CD4-positive, alpha-beta memory T cell (primary cell): ENCODE data around the gene PCBP3. TPM values are rescaled to one million over a fixed set of nuclear protein-coding genes. Genes with fewer than 3 reads are reported as not detected.
"Not testable (repeated sequence)": the region's sequence is repeated elsewhere in the genome, so short reads cannot be mapped to it uniquely, and the experiment has no call there.

Experiments used
- CTCF ChIA-PET: fragments of 350-600 bp; sonication (Branson Sonifier 250); formaldehyde crosslinking; loops from one replicate; lab custom pipeline; 2021; ENCODE audit warnings: inconsistent platforms; ENCODE audit not compliant: partially characterized antibody; lab: Charles Lee
- POLR2A ChIA-PET: fragments of 350-600 bp; sonication (Branson Sonifier 250); formaldehyde crosslinking; loops from one replicate; lab custom pipeline; 2021; ENCODE audit not compliant: partially characterized antibody; lab: Charles Lee
- DNase-seq, 5 donors: peaks; one replicate each; pipeline versions ENCODE4 v3.0.0 to v3.0.0-alpha.2; 2020 to 2022; ENCODE audit warnings: mixed read lengths in 1 of 5
- H3K27ac ChIP-seq: one replicate; pipeline ENCODE4 v1.7.0; 2013; ENCODE audit warnings: low read depth, low read length
- H3K27me3 ChIP-seq: 2 replicates; pipeline ENCODE4 v1.7.0; 2013; ENCODE audit warnings: mild to moderate bottlenecking, low read length, moderate library complexity; ENCODE audit not compliant: insufficient read depth
- H3K36me3 ChIP-seq: 2 replicates; pipeline ENCODE4 v1.7.0; 2013; ENCODE audit warnings: mild to moderate bottlenecking, low read length, moderate library complexity; ENCODE audit not compliant: insufficient read depth
- H3K4me1 ChIP-seq: 2 replicates; pipeline ENCODE4 v1.7.0; 2013; ENCODE audit warnings: mild to moderate bottlenecking, low read length, moderate library complexity; ENCODE audit not compliant: insufficient read depth
- H3K4me3 ChIP-seq, 2 donors: one replicate each; pipeline ENCODE4 v1.7.0; 2013; ENCODE audit warnings: low read length in 2 of 2, mild to moderate bottlenecking in 1 of 2
- H3K9me3 ChIP-seq, 2 donors: one replicate each; pipeline ENCODE4 v1.7.0; 2013; ENCODE audit warnings: low read length in 2 of 2, control low read depth in 1 of 2; ENCODE audit not compliant: control insufficient read depth in 1 of 2
- H3K27ac Mint-ChIP-seq, 7 donors: one replicate each; pipeline ENCODE4 v1.8.0; 2020 to 2021; ENCODE audit warnings: mixed read lengths in 7 of 7, mild to moderate bottlenecking in 6 of 7, inconsistent platforms in 3 of 7, moderate library complexity in 3 of 7
- H3K27me3 Mint-ChIP-seq, 2 donors: one replicate each; pipeline ENCODE4 v1.8.0; 2020 to 2021; ENCODE audit warnings: mixed read lengths in 2 of 2
- H3K36me3 Mint-ChIP-seq, 2 donors: one replicate each; pipeline ENCODE4 v1.8.0; 2020 to 2021; ENCODE audit warnings: mixed read lengths in 2 of 2, inconsistent platforms in 1 of 2, mild to moderate bottlenecking in 1 of 2
- H3K4me1 Mint-ChIP-seq, 4 donors: one replicate each; pipeline ENCODE4 v1.8.0; 2020 to 2021; ENCODE audit warnings: mixed read lengths in 4 of 4, mild to moderate bottlenecking in 1 of 4
- H3K4me3 Mint-ChIP-seq, 8 donors: one replicate each; pipeline ENCODE4 v1.8.0; 2020 to 2021; ENCODE audit warnings: mixed read lengths in 8 of 8, mild to moderate bottlenecking in 7 of 8, moderate library complexity in 6 of 8, inconsistent platforms in 3 of 8
- H3K9me3 Mint-ChIP-seq, 8 donors: one replicate each; pipeline ENCODE4 v1.8.0; 2020 to 2021; ENCODE audit warnings: mixed read lengths in 8 of 8, mild to moderate bottlenecking in 5 of 8, inconsistent platforms in 3 of 8, moderate library complexity in 1 of 8
- intact Hi-C: fragments of 100-400 bp; cut with micrococcal nuclease; formaldehyde crosslinking; loops from one replicate; pipeline ENCODE4 v1.15.1; 2023
- polyA plus RNA-seq, 2 donors: library from polyadenylated mRNA; unstranded; fragments of 300-500 nt; fragmentation: Illumina TruSeq; gene quantifications; one replicate each; pipeline ENCODE4 v1.2.3, GENCODE V29; 2021
- total RNA-seq, 2 experiments: library from RNA; stranded (reverse); gene quantifications; one replicate each; pipeline ENCODE4 v1.2.3, GENCODE V29; 2021

PCBP3 gene
- total and polyA plus RNA-seq, 4 experiments from 2014 or later, result 0.36 to 1.6 (median 1.0) TPM

DNA sequence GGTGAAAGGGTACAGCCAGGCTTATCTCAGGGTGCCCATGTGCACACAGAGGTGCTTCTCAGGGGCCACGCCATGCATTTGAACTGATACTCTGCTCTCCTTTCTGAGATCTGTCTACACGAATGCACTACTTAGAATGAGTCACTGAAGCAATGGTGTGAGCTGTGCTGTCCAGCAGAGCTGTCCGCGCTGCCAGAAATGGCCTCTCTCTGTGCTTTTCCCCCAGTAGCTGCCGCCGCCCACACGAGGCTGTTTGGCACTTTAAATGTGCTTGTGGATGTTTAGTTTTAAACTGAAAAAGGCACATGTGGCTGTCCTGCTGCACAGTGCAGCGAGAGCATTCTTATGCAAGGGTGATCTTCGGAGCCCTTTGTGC is 250.9 kb downstream of the PCBP3 start:
- H3K27ac Mint-ChIP-seq, result peak overlapping the region in 3 of 7 donors; percentile 17 to 52 (median 32)
- H3K27me3 ChIP-seq, result no peaks in the 10 kb centered on the region
- H3K36me3 ChIP-seq, result no peaks in the 10 kb centered on the region
- H3K27me3 Mint-ChIP-seq, result no peaks in the 10 kb centered on the region
- peaks cover 0 to 3% (median 0%) of the 10 kb centered on the region in 8 donors for H3K9me3 Mint-ChIP-seq
- H3K4me1 ChIP-seq, result peaks cover 36% of the 10 kb centered on the region
- H3K27ac ChIP-seq, result no peak overlapping the region
- H3K36me3 Mint-ChIP-seq, result no peaks in the 10 kb centered on the region
- H3K4me1 Mint-ChIP-seq, result peaks cover 30 to 50% (median 40%) of the 10 kb centered on the region in 4 donors
- no peaks in the 10 kb centered on the region for H3K9me3 ChIP-seq
- POLR2A ChIA-PET, result no interaction called here
- H3K4me3 ChIP-seq, result no peak overlapping the region
- no peak for DNase-seq
- CTCF ChIA-PET, result interaction anchor here (0.8 kb wide), 1 partner anchor 28 kb away, joined by 3 read pairs; no protein-coding TSS in a partner anchor
- peak overlapping the region in 2 of 8 donors; percentile 26 to 43 for H3K4me3 Mint-ChIP-seq
- intact Hi-C loops, result no loop called here

GRCh38 chr21:45894906-45895777 is 251.6 kb downstream of the PCBP3 start:
- H3K36me3 Mint-ChIP-seq, result no peaks in the 10 kb centered on the region
- Histone ChIP-seq H3K4me1 (peaks cover 29% of the 10 kb centered on the region), H3K27me3 (no peaks in the 10 kb centered on the region), H3K9me3 (no peaks in the 10 kb centered on the region), H3K27ac (no peak overlapping the region), H3K4me3 (no peak overlapping the region), H3K36me3 (no peaks in the 10 kb centered on the region)
- CTCF ChIA-PET, result interaction anchor here (0.8 kb wide), 1 partner anchor 28 kb away, joined by 3 read pairs; no protein-coding TSS in a partner anchor
- no peak overlapping the region for H3K27ac Mint-ChIP-seq
- H3K9me3 Mint-ChIP-seq, result peaks cover 0 to 3% (median 0%) of the 10 kb centered on the region in 8 donors
- H3K4me1 Mint-ChIP-seq, result peaks cover 24 to 43% (median 34%) of the 10 kb centered on the region in 4 donors
- no peaks in the 10 kb centered on the region for H3K27me3 Mint-ChIP-seq
- no peak for DNase-seq
- intact Hi-C loops, result no loop called here
- no peak overlapping the region for H3K4me3 Mint-ChIP-seq
- POLR2A ChIA-PET, result no interaction called here

- Mint-ChIP-seq H3K4me1 (peaks cover 18 to 36% (median 27%) of the 10 kb centered on the region in 4 donors), H3K36me3 (no peaks in the 10 kb centered on the region), H3K27me3 (no peaks in the 10 kb centered on the region), H3K4me3 (no peak overlapping the region), H3K27ac (no peak overlapping the region), H3K9me3 (peaks cover 0 to under 1% (median 0%) of the 10 kb centered on the region in 8 donors)
- intact Hi-C loops, result no loop called here
- ChIA-PET POLR2A (no interaction called here), CTCF (no interaction called here)
- Histone ChIP-seq H3K27me3 (no peaks in the 10 kb centered on the region), H3K4me1 (peaks cover 23% of the 10 kb centered on the region), H3K27ac (no peak overlapping the region), H3K4me3 (no peak overlapping the region), H3K36me3 (no peaks in the 10 kb centered on the region), H3K9me3 (no peaks in the 10 kb centered on the region)
- no peak for DNase-seq
Measured at GRCh38 chr21:45895778-45896370, 252.3 kb downstream of the PCBP3 start.

GRCh38 chr21:45896431-45896830 is 252.9 kb downstream of the PCBP3 start:
- H3K4me1 Mint-ChIP-seq, result peaks cover 13 to 30% (median 22%) of the 10 kb centered on the region in 4 donors
- H3K27me3 Mint-ChIP-seq, CTCF ChIA-PET, intact Hi-C loops, H3K27me3 ChIP-seq, H3K4me3 ChIP-seq, H3K4me3 Mint-ChIP-seq, H3K36me3 Mint-ChIP-seq, H3K27ac Mint-ChIP-seq, POLR2A ChIA-PET, H3K36me3 ChIP-seq, H3K27ac ChIP-seq, DNase-seq, H3K9me3 ChIP-seq, H3K9me3 Mint-ChIP-seq: not testable (repeated sequence)
- peaks cover 17% of the 10 kb centered on the region for H3K4me1 ChIP-seq

GRCh38 chr21:45897191-45898027 is 253.9 kb downstream of the PCBP3 start:
- Mint-ChIP-seq H3K4me1 (peaks cover 4 to 20% (median 13%) of the 10 kb centered on the region in 4 donors), H3K27ac (peak overlapping the region in 1 of 7 donors; percentile 25), H3K4me3 (no peak overlapping the region), H3K9me3 (no peaks in the 10 kb centered on the region), H3K36me3 (no peaks in the 10 kb centered on the region), H3K27me3 (no peaks in the 10 kb centered on the region)
- no peak overlapping the region for H3K4me3 ChIP-seq
- H3K27me3 ChIP-seq, result no peaks in the 10 kb centered on the region
- no peak overlapping the region for H3K27ac ChIP-seq
- ChIA-PET POLR2A (no interaction called here), CTCF (no interaction called here)
- H3K36me3 ChIP-seq, result no peaks in the 10 kb centered on the region
- intact Hi-C loops, result no loop called here
- no peak for DNase-seq
- H3K9me3 ChIP-seq, result no peaks in the 10 kb centered on the region
- H3K4me1 ChIP-seq, result peaks cover 8% of the 10 kb centered on the region

GRCh38 chr21:45898028-45898350 is 254.5 kb downstream of the PCBP3 start:
- no peak overlapping the region for H3K4me3 ChIP-seq
- no peak for DNase-seq
- H3K4me1 Mint-ChIP-seq, result peaks cover 4 to 15% (median 7%) of the 10 kb centered on the region in 4 donors
- H3K27me3 ChIP-seq, result no peaks in the 10 kb centered on the region
- peaks cover 2% of the 10 kb centered on the region for H3K4me1 ChIP-seq
- no peak overlapping the region for H3K27ac Mint-ChIP-seq
- H3K36me3 ChIP-seq, result no peaks in the 10 kb centered on the region
- POLR2A ChIA-PET, result no interaction called here
- CTCF ChIA-PET, result no interaction called here
- no peak overlapping the region for H3K4me3 Mint-ChIP-seq
- intact Hi-C loops, result no loop called here
- no peaks in the 10 kb centered on the region for H3K36me3 Mint-ChIP-seq
- no peaks in the 10 kb centered on the region for H3K9me3 Mint-ChIP-seq
- H3K9me3 ChIP-seq, result no peaks in the 10 kb centered on the region
- no peaks in the 10 kb centered on the region for H3K27me3 Mint-ChIP-seq
- H3K27ac ChIP-seq, result no peak overlapping the region

DNA sequence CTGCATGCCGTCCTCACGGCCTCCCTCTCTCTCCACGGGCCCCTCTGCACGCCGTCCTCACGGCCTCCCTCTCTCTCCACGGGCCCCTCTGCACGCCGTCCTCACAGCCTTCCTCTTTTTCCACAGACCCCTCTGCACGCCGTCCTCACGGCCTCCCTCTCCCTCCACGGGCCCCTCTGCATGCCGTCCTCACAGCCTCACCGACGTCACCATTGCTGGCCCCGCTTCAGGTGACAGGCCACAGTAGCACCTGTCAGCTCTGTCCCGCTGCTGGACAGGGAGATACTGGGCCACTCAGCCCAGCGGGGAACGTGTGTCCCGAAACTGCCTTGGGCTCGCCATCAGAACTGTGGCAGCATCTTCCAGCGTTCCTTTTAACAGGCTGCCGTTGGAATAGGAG is 255.3 kb downstream of the PCBP3 start:
- H3K36me3 Mint-ChIP-seq, result no peaks in the 10 kb centered on the region
- H3K27ac ChIP-seq, result no peak overlapping the region
- intact Hi-C loops, result no loop called here
- H3K27me3 ChIP-seq, result no peaks in the 10 kb centered on the region
- no peak overlapping the region for H3K27ac Mint-ChIP-seq
- no peak for DNase-seq
- no peaks in the 10 kb centered on the region for H3K9me3 ChIP-seq
- no peaks in the 10 kb centered on the region for H3K9me3 Mint-ChIP-seq
- H3K36me3 ChIP-seq, result no peaks in the 10 kb centered on the region
- H3K4me1 Mint-ChIP-seq, result peaks cover 3 to 9% (median 4%) of the 10 kb centered on the region in 4 donors
- H3K4me3 Mint-ChIP-seq, result no peak overlapping the region
- no peaks in the 10 kb centered on the region for H3K27me3 Mint-ChIP-seq
- no peaks in the 10 kb centered on the region for H3K4me1 ChIP-seq
- CTCF ChIA-PET, result no interaction called here
- no peak overlapping the region for H3K4me3 ChIP-seq
- POLR2A ChIA-PET, result no interaction called here
